GM12801 (cell line): ENCODE data around the gene CAMK2A.

Experiments used
- TF ChIP-seq, protein P1 (sequence below): IDR thresholded peaks from one replicate; pipeline ENCODE4 v1.5.1; 2011; ENCODE audit warnings: control low read depth; ENCODE audit not compliant: insufficient read length; ENCODE audit errors: extremely low read depth

The CAMK2A gene

GRCh38 chr5:150307617-150308426 is 18.2 kb upstream of the CAMK2A start:
- TF ChIP-seq, protein P1, sequence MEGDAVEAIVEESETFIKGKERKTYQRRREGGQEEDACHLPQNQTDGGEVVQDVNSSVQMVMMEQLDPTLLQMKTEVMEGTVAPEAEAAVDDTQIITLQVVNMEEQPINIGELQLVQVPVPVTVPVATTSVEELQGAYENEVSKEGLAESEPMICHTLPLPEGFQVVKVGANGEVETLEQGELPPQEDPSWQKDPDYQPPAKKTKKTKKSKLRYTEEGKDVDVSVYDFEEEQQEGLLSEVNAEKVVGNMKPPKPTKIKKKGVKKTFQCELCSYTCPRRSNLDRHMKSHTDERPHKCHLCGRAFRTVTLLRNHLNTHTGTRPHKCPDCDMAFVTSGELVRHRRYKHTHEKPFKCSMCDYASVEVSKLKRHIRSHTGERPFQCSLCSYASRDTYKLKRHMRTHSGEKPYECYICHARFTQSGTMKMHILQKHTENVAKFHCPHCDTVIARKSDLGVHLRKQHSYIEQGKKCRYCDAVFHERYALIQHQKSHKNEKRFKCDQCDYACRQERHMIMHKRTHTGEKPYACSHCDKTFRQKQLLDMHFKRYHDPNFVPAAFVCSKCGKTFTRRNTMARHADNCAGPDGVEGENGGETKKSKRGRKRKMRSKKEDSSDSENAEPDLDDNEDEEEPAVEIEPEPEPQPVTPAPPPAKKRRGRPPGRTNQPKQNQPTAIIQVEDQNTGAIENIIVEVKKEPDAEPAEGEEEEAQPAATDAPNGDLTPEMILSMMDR: no peak

DNA sequence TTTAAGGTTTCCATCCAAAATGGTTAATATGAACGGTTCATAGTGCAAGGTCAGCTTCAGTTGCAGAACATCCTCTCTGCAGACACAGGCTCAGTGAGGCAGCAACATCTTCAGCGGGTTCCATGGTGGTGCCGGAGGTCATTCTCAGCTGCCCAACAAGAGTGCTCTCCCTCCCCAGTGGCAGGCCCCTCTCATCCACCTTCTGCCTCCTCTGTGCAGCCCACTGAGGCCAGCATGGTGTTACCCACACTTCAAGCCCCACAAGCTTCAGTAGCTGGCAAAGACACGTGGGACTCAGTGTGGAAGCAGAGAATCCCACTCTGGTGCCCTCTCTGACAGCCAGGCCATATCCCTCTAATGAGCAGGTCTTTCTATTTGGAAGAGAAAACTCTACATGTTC is 17.2 kb upstream of the CAMK2A start:
- TF ChIP-seq, protein P1: no peak

DNA sequence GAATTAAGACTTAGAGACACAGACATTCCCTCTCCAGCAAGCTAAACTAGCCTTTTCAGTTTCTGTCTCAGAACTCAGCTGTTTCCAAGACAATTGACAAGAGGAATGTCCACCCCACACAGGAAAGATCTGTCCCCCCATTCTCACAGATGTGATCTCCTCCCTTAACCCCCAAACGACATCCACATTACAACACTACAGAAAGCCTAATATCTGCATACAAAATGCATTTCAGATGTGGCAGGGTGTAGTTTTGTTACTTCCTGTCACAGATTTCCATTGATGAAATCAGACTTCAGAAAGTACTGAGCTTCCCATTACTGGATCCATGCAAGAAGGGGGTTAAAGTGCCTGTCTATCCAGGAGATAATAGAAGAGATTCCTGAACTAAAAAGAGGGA is 16.0 kb upstream of the CAMK2A start:
- TF ChIP-seq, protein P1: no peak

DNA sequence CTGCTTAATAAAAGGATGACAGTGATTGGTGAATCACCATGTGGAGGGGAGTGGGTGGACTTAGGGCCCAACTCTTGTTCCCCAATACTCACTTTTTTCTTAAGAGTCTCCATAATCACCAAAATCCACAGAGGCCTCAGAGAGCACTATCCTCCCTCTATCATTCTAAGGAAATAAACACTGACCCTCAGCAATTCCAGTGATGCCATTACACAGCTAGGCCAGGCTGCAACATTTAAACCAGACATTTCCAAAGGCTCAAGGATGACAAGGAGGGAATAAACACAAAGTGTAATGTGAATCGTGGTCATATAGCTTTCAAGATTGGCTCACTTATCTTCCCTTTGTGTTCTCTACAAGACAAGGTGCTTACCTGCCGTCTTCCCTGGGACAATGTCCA is 15.5 kb upstream of the CAMK2A start:
- TF ChIP-seq, protein P1: no peak

- TF ChIP-seq, protein P1: no peak
These were observed 15.0 kb upstream of the CAMK2A start for GRCh38 chr5:150304481-150305081.

GRCh38 chr5:150303660-150304386 is 14.2 kb upstream of the CAMK2A start:
- TF ChIP-seq, protein P1: no peak

DNA sequence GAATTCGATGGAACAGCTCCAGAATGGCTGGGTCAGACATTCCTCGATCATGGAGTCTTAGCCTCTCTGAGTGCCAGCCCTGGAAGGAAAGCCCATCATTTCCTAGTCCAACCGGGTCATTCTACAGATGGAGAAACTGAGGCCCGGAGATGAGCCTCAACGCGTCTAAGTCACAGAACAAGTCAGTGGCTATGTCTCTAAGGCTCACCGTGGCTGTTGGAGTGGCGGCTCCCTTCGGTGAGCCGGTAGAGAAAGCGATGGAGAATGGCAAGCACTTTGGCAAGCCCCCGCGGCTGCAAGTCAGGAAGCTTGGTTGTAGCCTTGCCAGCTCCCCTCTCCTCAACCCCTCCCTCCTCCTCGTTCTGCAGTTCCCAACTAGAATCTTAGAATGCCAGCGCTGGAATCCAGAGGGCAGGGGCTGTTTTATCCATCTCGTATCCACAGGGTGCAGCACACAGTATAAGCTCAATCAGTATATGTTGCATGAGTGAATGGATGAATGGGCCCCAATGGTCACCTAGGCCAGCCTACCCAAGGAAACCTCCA is 13.6 kb upstream of the CAMK2A start:
- TF ChIP-seq, protein P1: no peak
